ENCODE measurements around the gene UGT1A10. TPM values are rescaled to one million over a fixed set of nuclear protein-coding genes. Genes with fewer than 3 reads are reported as not detected.

Gene UGT1A10
- total RNA-seq, 1 experiment from 2014 or later, result not detected

DNA sequence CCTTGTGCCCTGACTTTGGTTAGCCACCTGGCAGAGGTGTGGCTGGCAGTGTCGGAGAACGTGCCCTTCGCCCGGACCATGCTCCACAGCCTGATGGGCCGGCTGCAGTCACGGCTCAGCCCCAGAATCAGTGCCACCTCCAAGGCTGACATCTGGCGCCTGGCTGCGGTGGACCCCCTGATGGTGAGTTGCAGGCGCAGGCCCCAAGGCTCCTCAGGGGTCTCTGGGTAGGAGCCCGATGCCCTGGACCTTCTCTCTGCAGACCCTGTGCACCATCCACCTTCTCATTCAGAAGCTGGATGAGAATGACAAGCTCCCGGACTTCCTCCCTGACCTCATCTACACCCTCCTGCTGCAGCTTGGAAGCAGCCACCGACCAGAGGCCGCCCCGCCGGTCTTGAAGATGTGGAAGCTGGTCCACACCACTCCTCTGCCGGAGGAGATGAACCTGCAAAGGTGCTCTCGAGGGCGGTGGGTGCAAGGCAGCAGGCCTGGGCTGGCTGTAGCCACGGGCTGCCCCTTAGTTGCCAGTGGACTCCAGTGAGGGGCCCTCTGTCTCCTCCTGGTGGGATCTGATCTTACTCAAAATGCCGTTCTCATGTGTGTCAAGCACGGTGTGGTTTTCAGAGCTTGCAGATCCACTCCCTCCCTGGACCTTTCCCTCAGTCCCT is 186.0 kb downstream of the UGT1A10 start:
- POLR2A ChIA-PET (ENCODE audit: low non-redundant PET), result no interaction called here
- DNase-seq (ENCODE audit: low spot score), result no peak
- intact Hi-C loops (cut with micrococcal nuclease; ENCODE audit: unreplicated experiment), result no loop called here
- Histone ChIP-seq H3K27ac (ENCODE audit: low read depth, low read length, poor library complexity, severe bottlenecking) (no peak overlapping the region), H3K27me3 (replicated peaks; ENCODE audit: insufficient read depth, low read depth, low read length, poor library complexity) (no peaks in the 10 kb centered on the region), H3K4me3 (ENCODE audit: low read depth, low read length, poor library complexity, severe bottlenecking) (no peak overlapping the region), H3K4me1 (ENCODE audit: insufficient read depth, low read length, poor library complexity, severe bottlenecking) (no peaks in the 10 kb centered on the region), H3K36me3 (ENCODE audit: insufficient read depth, low read length, poor library complexity, severe bottlenecking) (no peaks in the 10 kb centered on the region), H3K9me3 (ENCODE audit: low read depth, low read length, poor library complexity, severe bottlenecking) (no peaks in the 10 kb centered on the region)
- BruUV-seq (replicated peaks), result no TSS peak
- TF ChIP-seq, protein P1, sequence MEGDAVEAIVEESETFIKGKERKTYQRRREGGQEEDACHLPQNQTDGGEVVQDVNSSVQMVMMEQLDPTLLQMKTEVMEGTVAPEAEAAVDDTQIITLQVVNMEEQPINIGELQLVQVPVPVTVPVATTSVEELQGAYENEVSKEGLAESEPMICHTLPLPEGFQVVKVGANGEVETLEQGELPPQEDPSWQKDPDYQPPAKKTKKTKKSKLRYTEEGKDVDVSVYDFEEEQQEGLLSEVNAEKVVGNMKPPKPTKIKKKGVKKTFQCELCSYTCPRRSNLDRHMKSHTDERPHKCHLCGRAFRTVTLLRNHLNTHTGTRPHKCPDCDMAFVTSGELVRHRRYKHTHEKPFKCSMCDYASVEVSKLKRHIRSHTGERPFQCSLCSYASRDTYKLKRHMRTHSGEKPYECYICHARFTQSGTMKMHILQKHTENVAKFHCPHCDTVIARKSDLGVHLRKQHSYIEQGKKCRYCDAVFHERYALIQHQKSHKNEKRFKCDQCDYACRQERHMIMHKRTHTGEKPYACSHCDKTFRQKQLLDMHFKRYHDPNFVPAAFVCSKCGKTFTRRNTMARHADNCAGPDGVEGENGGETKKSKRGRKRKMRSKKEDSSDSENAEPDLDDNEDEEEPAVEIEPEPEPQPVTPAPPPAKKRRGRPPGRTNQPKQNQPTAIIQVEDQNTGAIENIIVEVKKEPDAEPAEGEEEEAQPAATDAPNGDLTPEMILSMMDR (conservative IDR thresholded peaks at IDR 0.05; ENCODE audit: low read depth, low read length), result no peak
- no peak for TF ChIP-seq EZH2 (IDR thresholded peaks at IDR 0.05; ENCODE audit: borderline replicate concordance, low read depth, low read length, poor library complexity, severe bottlenecking)
- CTCF ChIA-PET, result interaction anchor here (0.6 kb wide), 1 partner anchor 10 kb away, joined by 14 read pairs; no protein-coding TSS in a partner anchor

Other genes with a start within 250 kb of the UGT1A10 start
- gene USP40, start 69.7 kb upstream of the UGT1A10 start, total RNA-seq (2021), result 29.6 and 35.6 TPM in 2 replicates
- not detected in 2 replicates for gene UGT1A8, start 18.8 kb upstream of the UGT1A10 start, total RNA-seq (2021)
- not detected in 2 replicates for gene UGT1A9, start 35.5 kb downstream of the UGT1A10 start, total RNA-seq (2021)
- not detected in 2 replicates for gene UGT1A7, start 45.5 kb downstream of the UGT1A10 start, total RNA-seq (2021)
- gene UGT1A6, start 56.4 kb downstream of the UGT1A10 start, total RNA-seq (2021), result not detected in 2 replicates
- not detected in 2 replicates for gene UGT1A5, start 76.5 kb downstream of the UGT1A10 start, total RNA-seq (2021)
- 0.11 TPM in 1 of 2 replicates, not detected in the other for gene UGT1A4, start 82.3 kb downstream of the UGT1A10 start, total RNA-seq (2021)
- not detected in 2 replicates for gene UGT1A3, start 92.6 kb downstream of the UGT1A10 start, total RNA-seq (2021)
- gene UGT1A1, start 123.8 kb downstream of the UGT1A10 start, total RNA-seq (2021), result not detected in 2 replicates
- 0.92 and 1.3 TPM in 2 replicates for gene MROH2A, start 141.9 kb downstream of the UGT1A10 start, total RNA-seq (2021)
- 103 and 107 TPM in 2 replicates for gene HJURP, start 218.1 kb downstream of the UGT1A10 start, total RNA-seq (2021)